Neural cell (in vitro differentiated cells): ENCODE data around the gene GFOD2.

Source experiments
- EZH2 ChIP-seq: fragments of 200-600, 300-800 bp; shearing (Covaris generic), sonication (generic); IDR thresholded peaks from 2 replicates; pipeline ENCODE4 v1.6.1; 2014; ENCODE audit warnings: antibody characterized with exemption, low read length, borderline replicate concordance, mild to moderate bottlenecking; ENCODE audit not compliant: insufficient read depth, poor library complexity, severe bottlenecking
- SMC3 ChIP-seq: fragments of 450-650 bp; conservative IDR thresholded peaks from 2 replicates; pipeline ENCODE4 v1.6.1; 2014; ENCODE audit warnings: antibody characterized with exemption, mild to moderate bottlenecking, moderate library complexity; ENCODE audit not compliant: poor library complexity
- TAF1 ChIP-seq: IDR thresholded peaks from 2 replicates; pipeline ENCODE4 v1.6.1; 2012; ENCODE audit warnings: low read depth
- TF ChIP-seq, protein P1 (sequence below): fragments of 450-650 bp; IDR thresholded peaks from 2 replicates; pipeline ENCODE4 v1.5.1; 2014; ENCODE audit warnings: antibody characterized with exemption, mild to moderate bottlenecking, moderate library complexity; ENCODE audit not compliant: poor library complexity, severe bottlenecking

DNA sequence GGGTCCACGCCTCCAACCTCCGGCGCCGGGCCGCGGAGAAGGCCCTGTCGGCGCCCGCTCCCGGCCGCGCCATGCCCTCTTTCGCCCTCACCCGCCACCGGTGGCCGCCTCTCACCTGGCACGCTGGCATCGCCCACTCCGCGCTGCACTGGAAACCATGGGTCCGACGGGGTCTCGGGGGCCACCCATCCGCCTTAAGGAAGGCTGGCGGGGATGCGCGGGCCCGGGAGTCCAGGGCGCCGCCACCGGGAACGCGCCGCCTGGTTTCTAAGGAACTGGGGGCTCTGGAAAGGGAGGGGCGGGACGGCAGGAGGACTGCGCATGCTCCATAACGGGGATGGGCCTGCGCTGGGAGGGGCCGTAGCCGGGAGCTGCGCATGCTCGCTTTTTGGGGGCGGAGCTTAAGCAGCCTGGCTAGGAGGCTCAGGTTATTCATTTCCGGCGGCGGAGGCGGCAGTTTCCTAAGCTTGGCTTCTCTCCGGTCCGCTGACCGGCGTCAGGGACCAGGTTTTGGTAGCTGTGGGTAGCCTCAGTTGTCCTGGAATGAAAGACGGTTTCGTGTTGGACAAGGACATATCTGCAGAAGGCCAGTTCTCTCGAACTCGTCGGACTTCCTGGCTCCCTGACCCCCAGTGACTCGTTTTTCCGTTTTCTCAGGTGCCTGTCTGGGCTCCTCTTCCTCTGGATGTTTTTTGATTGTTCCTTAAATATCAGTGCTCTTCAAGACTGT, at the start of gene GFOD2:
- TF ChIP-seq, protein P1, sequence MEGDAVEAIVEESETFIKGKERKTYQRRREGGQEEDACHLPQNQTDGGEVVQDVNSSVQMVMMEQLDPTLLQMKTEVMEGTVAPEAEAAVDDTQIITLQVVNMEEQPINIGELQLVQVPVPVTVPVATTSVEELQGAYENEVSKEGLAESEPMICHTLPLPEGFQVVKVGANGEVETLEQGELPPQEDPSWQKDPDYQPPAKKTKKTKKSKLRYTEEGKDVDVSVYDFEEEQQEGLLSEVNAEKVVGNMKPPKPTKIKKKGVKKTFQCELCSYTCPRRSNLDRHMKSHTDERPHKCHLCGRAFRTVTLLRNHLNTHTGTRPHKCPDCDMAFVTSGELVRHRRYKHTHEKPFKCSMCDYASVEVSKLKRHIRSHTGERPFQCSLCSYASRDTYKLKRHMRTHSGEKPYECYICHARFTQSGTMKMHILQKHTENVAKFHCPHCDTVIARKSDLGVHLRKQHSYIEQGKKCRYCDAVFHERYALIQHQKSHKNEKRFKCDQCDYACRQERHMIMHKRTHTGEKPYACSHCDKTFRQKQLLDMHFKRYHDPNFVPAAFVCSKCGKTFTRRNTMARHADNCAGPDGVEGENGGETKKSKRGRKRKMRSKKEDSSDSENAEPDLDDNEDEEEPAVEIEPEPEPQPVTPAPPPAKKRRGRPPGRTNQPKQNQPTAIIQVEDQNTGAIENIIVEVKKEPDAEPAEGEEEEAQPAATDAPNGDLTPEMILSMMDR = no peak
- TF ChIP-seq SMC3 (peak; percentile 35), TAF1 (peak; percentile 68), EZH2 (no peak)
